Measurements from ENCODE around the gene SLX4IP. TPM values are rescaled to one million over a fixed set of nuclear protein-coding genes. Genes with fewer than 3 reads are reported as not detected.

The SLX4IP gene
- total RNA-seq, 2 experiments from 2014 or later = 1.6 to 1.8 TPM

- Mint-ChIP-seq H3K9me3 (no peaks in the 10 kb centered on the region), H3K27ac (no peak overlapping the region), H3K27me3 (no peaks in the 10 kb centered on the region), H3K4me3 (no peak overlapping the region), H3K36me3 (ENCODE audit: low read depth) (no peaks in the 10 kb centered on the region), H3K4me1 (ENCODE audit: low read depth) (peaks cover 32% of the 10 kb centered on the region)
- Histone ChIP-seq H3K9me3 (ENCODE audit: control insufficient read depth in 1 of 2, insufficient read depth in 1 of 2, low read length in 2 of 2) (no peaks in the 10 kb centered on the region), H3K27ac (ENCODE audit: low read depth in 1 of 2, low read length in 2 of 2) (no peak overlapping the region), H3K27me3 (ENCODE audit: control insufficient read depth in 1 of 2, insufficient read depth in 2 of 2, low read length in 2 of 2) (no peaks in the 10 kb centered on the region), H3K4me1 (ENCODE audit: insufficient read depth, low read length) (peaks cover under 1% of the 10 kb centered on the region), H3K4me3 (ENCODE audit: low read length) (no peak overlapping the region), H3K36me3 (ENCODE audit: insufficient read depth, low read length) (no peaks in the 10 kb centered on the region)
- ATAC-seq (ENCODE audit: poor library complexity) (no peak), DNase-seq (peak in 1 of 14 experiments; percentile 43)
- TF ChIP-seq, protein P1, sequence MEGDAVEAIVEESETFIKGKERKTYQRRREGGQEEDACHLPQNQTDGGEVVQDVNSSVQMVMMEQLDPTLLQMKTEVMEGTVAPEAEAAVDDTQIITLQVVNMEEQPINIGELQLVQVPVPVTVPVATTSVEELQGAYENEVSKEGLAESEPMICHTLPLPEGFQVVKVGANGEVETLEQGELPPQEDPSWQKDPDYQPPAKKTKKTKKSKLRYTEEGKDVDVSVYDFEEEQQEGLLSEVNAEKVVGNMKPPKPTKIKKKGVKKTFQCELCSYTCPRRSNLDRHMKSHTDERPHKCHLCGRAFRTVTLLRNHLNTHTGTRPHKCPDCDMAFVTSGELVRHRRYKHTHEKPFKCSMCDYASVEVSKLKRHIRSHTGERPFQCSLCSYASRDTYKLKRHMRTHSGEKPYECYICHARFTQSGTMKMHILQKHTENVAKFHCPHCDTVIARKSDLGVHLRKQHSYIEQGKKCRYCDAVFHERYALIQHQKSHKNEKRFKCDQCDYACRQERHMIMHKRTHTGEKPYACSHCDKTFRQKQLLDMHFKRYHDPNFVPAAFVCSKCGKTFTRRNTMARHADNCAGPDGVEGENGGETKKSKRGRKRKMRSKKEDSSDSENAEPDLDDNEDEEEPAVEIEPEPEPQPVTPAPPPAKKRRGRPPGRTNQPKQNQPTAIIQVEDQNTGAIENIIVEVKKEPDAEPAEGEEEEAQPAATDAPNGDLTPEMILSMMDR (IDR thresholded peaks at IDR 0.05) = no peak
- ChIA-PET CTCF (no interaction called here), POLR2A (no interaction called here)
- intact Hi-C loops (cut with DNase I, micrococcal nuclease) = no loop called here
Measured at GRCh38 chr20:10495173-10495572, 60.1 kb downstream of the SLX4IP start.

GRCh38 chr20:10496465-10496864 is 61.4 kb downstream of the SLX4IP start:
- POLR2A ChIA-PET = no interaction called here

GRCh38 chr20:10497283-10497682 is 62.2 kb downstream of the SLX4IP start:
- H3K9me3 ChIP-seq (ENCODE audit: control insufficient read depth in 1 of 2, insufficient read depth in 1 of 2, low read length in 2 of 2) = no peaks in the 10 kb centered on the region
- peaks cover 49% of the 10 kb centered on the region for H3K4me1 Mint-ChIP-seq (ENCODE audit: low read depth)
- ChIA-PET CTCF (no interaction called here), POLR2A (no interaction called here)
- TF ChIP-seq, protein P1 (IDR thresholded peaks at IDR 0.05) = no peak
- H3K36me3 Mint-ChIP-seq (ENCODE audit: low read depth) = no peaks in the 10 kb centered on the region
- no peaks in the 10 kb centered on the region for H3K36me3 ChIP-seq (ENCODE audit: insufficient read depth, low read length)
- ATAC-seq (ENCODE audit: poor library complexity) = no peak
- H3K27ac ChIP-seq (ENCODE audit: low read depth in 1 of 2, low read length in 2 of 2) = no peak overlapping the region
- H3K9me3 Mint-ChIP-seq = no peaks in the 10 kb centered on the region
- intact Hi-C loops (cut with DNase I, micrococcal nuclease) = no loop called here
- no peaks in the 10 kb centered on the region for H3K27me3 Mint-ChIP-seq
- H3K4me3 Mint-ChIP-seq = no peak overlapping the region
- peaks cover 15% of the 10 kb centered on the region for H3K4me1 ChIP-seq (ENCODE audit: insufficient read depth, low read length)
- no peak overlapping the region for H3K4me3 ChIP-seq (ENCODE audit: low read length)
- no peaks in the 10 kb centered on the region for H3K27me3 ChIP-seq (ENCODE audit: control insufficient read depth in 1 of 2, insufficient read depth in 2 of 2, low read length in 2 of 2)
- DNase-seq = no peak
- H3K27ac Mint-ChIP-seq = no peak overlapping the region

More at GRCh38 chr20:10496465-10496864, 61.4 kb downstream of the SLX4IP start:
- intact Hi-C loops (cut with DNase I, micrococcal nuclease) = no loop called here
- H3K4me3 ChIP-seq (ENCODE audit: low read length) = no peak overlapping the region
- Mint-ChIP-seq H3K27me3 (no peaks in the 10 kb centered on the region), H3K4me3 (no peak overlapping the region), H3K4me1 (ENCODE audit: low read depth) (peaks cover 40% of the 10 kb centered on the region), H3K36me3 (ENCODE audit: low read depth) (no peaks in the 10 kb centered on the region), H3K27ac (no peak overlapping the region), H3K9me3 (no peaks in the 10 kb centered on the region)
- TF ChIP-seq, protein P1 (IDR thresholded peaks at IDR 0.05) = no peak
- H3K4me1 ChIP-seq (ENCODE audit: insufficient read depth, low read length) = peaks cover 11% of the 10 kb centered on the region
- CTCF ChIA-PET = no interaction called here
- DNase-seq = no peak
- no peaks in the 10 kb centered on the region for H3K27me3 ChIP-seq (ENCODE audit: control insufficient read depth in 1 of 2, insufficient read depth in 2 of 2, low read length in 2 of 2)
- H3K27ac ChIP-seq (ENCODE audit: low read depth in 1 of 2, low read length in 2 of 2) = no peak overlapping the region
- H3K36me3 ChIP-seq (ENCODE audit: insufficient read depth, low read length) = no peaks in the 10 kb centered on the region
- ATAC-seq (ENCODE audit: poor library complexity) = no peak
- no peaks in the 10 kb centered on the region for H3K9me3 ChIP-seq (ENCODE audit: control insufficient read depth in 1 of 2, insufficient read depth in 1 of 2, low read length in 2 of 2)

Data from CD4-positive, alpha-beta T cell (primary cell).